Measurements from ENCODE around the gene KLHL1. TPM values are rescaled to one million over a fixed set of nuclear protein-coding genes. Genes with fewer than 3 reads are reported as not detected.

Gene KLHL1
- total and polyA plus RNA-seq, 2 of the 4 experiments (the other 2 are of a cell fraction), result not detected

DNA sequence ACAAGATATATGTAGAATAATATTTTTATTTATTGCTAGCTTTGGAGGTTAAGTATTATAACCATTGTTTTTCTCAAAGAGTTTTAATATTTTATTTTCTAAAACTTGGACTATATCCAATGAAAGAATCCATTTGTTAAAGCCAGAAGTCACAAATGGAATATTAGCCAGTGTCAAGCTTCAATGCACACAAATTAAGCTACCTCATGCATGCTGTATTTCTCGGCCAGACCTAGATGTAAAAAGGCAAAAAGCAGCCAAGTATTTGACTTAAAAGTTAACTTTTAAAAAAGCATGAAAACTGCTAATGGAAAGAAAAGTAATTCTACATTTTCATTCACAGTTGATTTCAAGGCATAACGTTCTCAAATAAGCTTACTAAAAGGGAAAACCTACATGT is 160.7 kb downstream of the KLHL1 start:
- Histone ChIP-seq H3K4me3 (ENCODE audit: insufficient read depth, low read depth, low read length) (no peak overlapping the region), H3K79me1 (ENCODE audit: low read depth in 1 of 2, low read length in 2 of 2) (no peaks in the 10 kb centered on the region), H3K56ac (ENCODE audit: extremely low read depth, insufficient read depth, low read length) (no peak overlapping the region), H3K27ac (ENCODE audit: insufficient read depth, low read length) (no peak overlapping the region), H2BK5ac (ENCODE audit: low read depth, low read length, poor library complexity, severe bottlenecking) (no peak overlapping the region), H3K23ac (ENCODE audit: low read depth, low read length) (no peak overlapping the region), H3K4me2 (ENCODE audit: low read depth, low read length) (no peak overlapping the region), H2AK9ac (replicated peaks; ENCODE audit: low read depth, low read length, poor library complexity) (no peak overlapping the region), H2BK120ac (ENCODE audit: low read depth, low read length) (no peak overlapping the region), H3K4me1 (ENCODE audit: control insufficient read depth, insufficient read depth, low read length) (no peaks in the 10 kb centered on the region), H3K9me3 (ENCODE audit: control insufficient read depth, insufficient read depth, low read length) (peaks cover 3% of the 10 kb centered on the region), H2AK5ac (ENCODE audit: low read depth, low read length) (no peak overlapping the region), H3K36me3 (ENCODE audit: control insufficient read depth, insufficient read depth, low read length) (no peaks in the 10 kb centered on the region), H4K8ac (ENCODE audit: low read depth in 2 of 2, low read length in 2 of 2) (no peak overlapping the region), H4K91ac (ENCODE audit: insufficient read depth, low read depth, low read length) (no peak overlapping the region), H2AFZ (replicated peaks; ENCODE audit: low read length, poor library complexity) (no peak overlapping the region), H3K9me1 (ENCODE audit: insufficient read depth, low read length) (no peaks in the 10 kb centered on the region), H3K27me3 (ENCODE audit: control insufficient read depth, insufficient read depth, low read length) (no peaks in the 10 kb centered on the region), H2BK20ac (ENCODE audit: low read depth, low read length) (no peak overlapping the region), H3K18ac (ENCODE audit: low read depth, low read length) (no peak overlapping the region), H3K4ac (ENCODE audit: low read depth, low read length) (no peak overlapping the region), H4K20me1 (ENCODE audit: insufficient read depth, low read length) (no peaks in the 10 kb centered on the region), H3K9ac (ENCODE audit: low read depth, low read length) (no peak overlapping the region), H4K5ac (ENCODE audit: low read depth, low read length) (no peak overlapping the region), H2BK15ac (ENCODE audit: low read depth, low read length) (no peak overlapping the region), H3K14ac (replicated peaks; ENCODE audit: low read depth, low read length) (no peak overlapping the region)
- POLR2A ChIA-PET (ENCODE audit: unreplicated experiment), result no interaction called here
- no TSS peak for BruUV-seq (replicated peaks)
- no CpG with 5 or more reads among the region's 2 CpGs for WGBS, 2 experiments (ENCODE audit: extremely low coverage in 2 of 2, insufficient read length in 1 of 2)
- no peak for TF ChIP-seq USF2 (IDR thresholded peaks at IDR 0.05; ENCODE audit: low read depth, low read length)
- no peak for TF ChIP-seq RCOR1 (IDR thresholded peaks at IDR 0.05; ENCODE audit: insufficient replicate concordance, low read length)
- in situ Hi-C loops (cut with MboI; ENCODE audit: low sequenced_read_pairs), result no loop called here
- CTCF ChIA-PET, result no interaction called here
- dilution Hi-C loops (cut with HindIII; ENCODE audit: low sequenced_read_pairs, unreplicated experiment), result no loop called here
- no peak for DNase-seq
- intact Hi-C loops (cut with micrococcal nuclease), result no loop called here
- ATAC-seq (ENCODE audit: low read depth), result no peak
